Stomach (tissue), 9 donors: Measurements from ENCODE around the gene PRX. TPM values are rescaled to one million over a fixed set of nuclear protein-coding genes. Genes with fewer than 3 reads are reported as not detected.

Experiments
- DNase-seq, 2 donors: peaks; one replicate each; pipeline versions ENCODE4 v3.0.0 to v3.0.0-alpha.2; 2013 to 2019
- H3K27ac ChIP-seq, 5 donors: fragments of 200-600 bp in 4 of 5; sonication (generic) in 4 of 5; one replicate each; pipeline ENCODE4 v1.5.1; 2013 to 2019; ENCODE audit warnings: mild to moderate bottlenecking in 1 of 5, moderate library complexity in 1 of 5
- H3K27me3 ChIP-seq, 3 donors: fragments of 200-600 bp; sonication (generic); one replicate each; pipeline ENCODE4 v1.5.1; 2017 to 2019; ENCODE audit warnings: mixed run types in 1 of 3
- H3K36me3 ChIP-seq, 4 donors: fragments of 200-600 bp; sonication (generic); 1 replicate in 3 of 4; 2 replicates in 1 of 4; pipeline ENCODE4 v1.5.1; 2016 to 2019
- H3K4me1 ChIP-seq, 4 donors: fragments of 200-600 bp; sonication (generic); one replicate each; pipeline ENCODE4 v1.5.1; 2016 to 2019
- H3K4me3 ChIP-seq, 4 donors: fragments of 200-600 bp; sonication (generic) in 3 of 4; one replicate each; pipeline ENCODE4 v1.5.1; 2016 to 2019; ENCODE audit warnings: mild to moderate bottlenecking in 1 of 4
- H3K9me3 ChIP-seq, 4 donors: fragments of 200-600 bp; sonication (generic); one replicate each; pipeline ENCODE4 v1.5.1; 2016 to 2019
- CTCF ChIP-seq, 7 experiments: fragments of 450-650 bp in 4 of 7; fragments of 200-600 bp in 3 of 7; sonication (generic) in 3 of 7; IDR thresholded peaks; one replicate each; pipeline ENCODE4 v1.5.1; 2016 to 2019; ENCODE audit warnings: antibody characterized with exemption in 7 of 7, control low read depth in 2 of 7, mild to moderate bottlenecking in 1 of 7
- EP300 ChIP-seq: sonication (generic); formaldehyde crosslinking; IDR thresholded peaks from one replicate; pipeline ENCODE4 v1.6.1; 2017; ENCODE audit warnings: antibody characterized with exemption
- POLR2A ChIP-seq, 4 donors: fragments of 450-650 bp; IDR thresholded peaks; one replicate each; pipeline ENCODE4 v1.6.1; 2016; ENCODE audit warnings: antibody characterized with exemption in 4 of 4, control low read depth in 2 of 4, mild to moderate bottlenecking in 1 of 4, moderate library complexity in 1 of 4
- POLR2AphosphoS5 ChIP-seq, 3 donors: sonication (generic); formaldehyde crosslinking; IDR thresholded peaks; one replicate each; pipeline ENCODE4 v1.6.1; 2016; ENCODE audit warnings: antibody characterized with exemption in 3 of 3
- WGBS, 5 donors: extraction: QIAGEN DNeasy Blood & Tissue Kit in 3 of 5; methylation state at CpG; one replicate each; pipeline versions ENCODE4 v1.1.5 to v1.1.7; 2013 to 2018; 5-methylcytosine and 5-hydroxymethylcytosine counted together
- intact Hi-C: fragments of 100-400 bp; cut with DNase I; formaldehyde crosslinking; loops from one replicate; pipeline ENCODE4 v1.15.1; 2023; ENCODE audit warnings: low total_unique reads
- polyA plus RNA-seq, 3 donors: library from polyadenylated mRNA; stranded (reverse); fragments of 200-250 nt; gene quantifications; one replicate each; pipeline ENCODE4 v1.2.3, GENCODE V29; 2013
- total RNA-seq, 5 donors: library from RNA; depleted of rRNA; stranded (reverse); fragments of >200 nt; gene quantifications; one replicate each; pipeline versions ENCODE4 v1.1.0 to v1.2.3, GENCODE V29; 2014 to 2016
- donor health status: healthy with polysubstance abuse.
- donor health status: Bipolar disorder and iron deficiency.
- donor health status: healthy.

PRX gene
- total and polyA plus RNA-seq, 8 donors = 1.6 to 8.6 (median 4.3) TPM; not detected in 1

DNA sequence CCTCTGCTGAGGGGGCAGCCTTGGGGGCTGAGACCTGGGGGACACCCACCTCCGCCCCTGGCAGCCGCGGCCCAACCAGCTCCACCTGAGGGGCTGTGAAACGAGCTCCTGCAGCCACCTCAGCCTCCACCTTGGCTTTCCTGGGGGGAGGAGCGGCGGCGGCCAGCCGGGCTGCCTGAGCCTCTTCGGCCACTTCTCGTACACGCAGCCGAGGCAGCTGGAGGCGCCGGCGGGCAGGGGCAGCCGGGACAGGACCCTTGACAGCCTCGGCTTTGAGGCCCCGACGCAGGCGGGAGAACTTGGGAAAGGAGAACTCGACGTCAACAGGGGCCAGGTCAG, 15.6 kb downstream of the PRX start:
- peaks cover 0 to 21% (median 11%) of the 10 kb centered on the region in 4 donors for H3K36me3 ChIP-seq
- DNase-seq = no peak
- 92 to 97% (median 96%) methylated on average over 21 to 22 of the region's 22 CpGs for WGBS, 5 donors
- no peak overlapping the region for H3K27ac ChIP-seq
- TF ChIP-seq CTCF (IDR thresholded peaks at IDR 0.05) (no peak), POLR2AphosphoS5 (IDR thresholded peaks at IDR 0.05) (no peak), EP300 (no peak), POLR2A (IDR thresholded peaks at IDR 0.05) (no peak)
- no peak overlapping the region for H3K4me3 ChIP-seq
- intact Hi-C loops = no loop called here
- no peaks in the 10 kb centered on the region for H3K9me3 ChIP-seq
- no peaks in the 10 kb centered on the region for H3K27me3 ChIP-seq
- H3K4me1 ChIP-seq = peaks cover 0 to 18% (median 3%) of the 10 kb centered on the region in 4 donors

GRCh38 chr19:40396886-40397567, 16.2 kb downstream of the PRX start:
- WGBS, 5 donors = 87 to 98% (median 89%) methylated on average over 9 to 20 of the region's 20 CpGs
- no peak for TF ChIP-seq CTCF (IDR thresholded peaks at IDR 0.05)
- no peak for TF ChIP-seq POLR2A (IDR thresholded peaks at IDR 0.05)
- no peak for TF ChIP-seq POLR2AphosphoS5 (IDR thresholded peaks at IDR 0.05)
- TF ChIP-seq EP300 = no peak
- peaks cover 0 to 18% (median 3%) of the 10 kb centered on the region in 4 donors for H3K4me1 ChIP-seq

GRCh38 chr19:40395956-40396355, 17.2 kb downstream of the PRX start:
- H3K4me3 ChIP-seq = no peak overlapping the region
- no peaks in the 10 kb centered on the region for H3K9me3 ChIP-seq
- 88 to 91% (median 90%) methylated on average over 14 of the region's 14 CpGs for WGBS, 5 donors
- DNase-seq = no peak
- no peak overlapping the region for H3K27ac ChIP-seq
- intact Hi-C loops = no loop called here
- H3K27me3 ChIP-seq = no peaks in the 10 kb centered on the region
- H3K4me1 ChIP-seq = peaks cover 0 to 18% (median 3%) of the 10 kb centered on the region in 4 donors
- TF ChIP-seq CTCF (IDR thresholded peaks at IDR 0.05) (no peak), POLR2AphosphoS5 (IDR thresholded peaks at IDR 0.05) (no peak), POLR2A (IDR thresholded peaks at IDR 0.05) (no peak), EP300 (no peak)
- peaks cover 0 to 21% (median 11%) of the 10 kb centered on the region in 4 donors for H3K36me3 ChIP-seq

More at GRCh38 chr19:40396886-40397567, 16.2 kb downstream of the PRX start:
- H3K4me3 ChIP-seq = no peak overlapping the region
- DNase-seq = no peak
- no peaks in the 10 kb centered on the region for H3K27me3 ChIP-seq
- intact Hi-C loops = no loop called here
- no peaks in the 10 kb centered on the region for H3K9me3 ChIP-seq
- no peak overlapping the region for H3K27ac ChIP-seq
- peaks cover 0 to 21% (median 11%) of the 10 kb centered on the region in 4 donors for H3K36me3 ChIP-seq

- Histone ChIP-seq H3K36me3 (peaks cover 0 to 21% (median 11%) of the 10 kb centered on the region in 4 donors), H3K9me3 (no peaks in the 10 kb centered on the region), H3K27me3 (no peaks in the 10 kb centered on the region), H3K4me3 (no peak overlapping the region), H3K4me1 (peaks cover 0 to 18% (median 3%) of the 10 kb centered on the region in 4 donors), H3K27ac (no peak overlapping the region)
- TF ChIP-seq POLR2A (IDR thresholded peaks at IDR 0.05) (no peak), EP300 (no peak), CTCF (IDR thresholded peaks at IDR 0.05) (no peak), POLR2AphosphoS5 (IDR thresholded peaks at IDR 0.05) (no peak)
- WGBS, 5 donors = 65 to 82% (median 76%) methylated on average over 6 to 13 of the region's 13 CpGs
- no peak for DNase-seq
- intact Hi-C loops = no loop called here
These were observed 18.4 kb downstream of the PRX start for GRCh38 chr19:40394816-40395210.
